DOHH2 (cell line): ENCODE measurements around the gene CBY1.

Experiments
- H3F3A ChIP-seq: fragments of 200-600 bp; sonication (generic), shearing (Covaris generic); 2 replicates; pipeline ENCODE4 v1.6.0; 2016; ENCODE audit warnings: antibody characterized with exemption, mild to moderate bottlenecking; ENCODE audit not compliant: control insufficient read depth, insufficient read depth
- H3K27ac ChIP-seq: fragments of 200-600 bp; sonication (generic); 2 replicates; pipeline ENCODE4 v1.5.1; 2014; ENCODE audit warnings: low read depth, mild to moderate bottlenecking, low read length, moderate library complexity
- H3K27me3 ChIP-seq: fragments of 200-600 bp; sonication (generic); 2 replicates; pipeline ENCODE4 v1.6.1; 2014; ENCODE audit warnings: mild to moderate bottlenecking, low read length, mixed read lengths; ENCODE audit not compliant: control insufficient read depth
- H3K36me3 ChIP-seq: fragments of 200-600 bp; sonication (generic); 2 replicates; pipeline ENCODE4 v1.6.1; 2014; ENCODE audit warnings: mild to moderate bottlenecking, low read length, moderate library complexity, mixed read lengths; ENCODE audit not compliant: control insufficient read depth
- H3K4me1 ChIP-seq: fragments of 200-600 bp; sonication (generic); 2 replicates; pipeline ENCODE4 v1.6.1; 2014; ENCODE audit warnings: mild to moderate bottlenecking, low read length, mixed read lengths; ENCODE audit not compliant: control insufficient read depth
- H3K4me2 ChIP-seq: fragments of 200-600 bp; sonication (generic); 2 replicates; pipeline ENCODE4 v1.6.0; 2014; ENCODE audit warnings: mild to moderate bottlenecking, low read length, moderate library complexity
- H3K4me3 ChIP-seq: fragments of 200-600 bp; sonication (generic); 2 replicates; pipeline ENCODE4 v1.5.1; 2014; ENCODE audit warnings: mild to moderate bottlenecking, low read length, mixed read lengths
- H3K79me2 ChIP-seq: fragments of 200-600 bp; sonication (generic); 2 replicates; pipeline ENCODE4 v1.6.1; 2014; ENCODE audit warnings: mild to moderate bottlenecking, low read length, mixed read lengths; ENCODE audit not compliant: control insufficient read depth
- H3K9me2 ChIP-seq: fragments of 200-600 bp; sonication (generic); replicated peaks from 2 replicates; pipeline ENCODE4 v1.6.1; 2014; ENCODE audit warnings: mild to moderate bottlenecking, low read length, mixed read lengths; ENCODE audit not compliant: control insufficient read depth
- H3K9me3 ChIP-seq: fragments of 200-600 bp; sonication (generic); 2 replicates; pipeline ENCODE4 v1.6.1; 2014; ENCODE audit warnings: antibody characterized with exemption, low read length, mixed read lengths; ENCODE audit not compliant: control insufficient read depth, insufficient read depth
- H4K20me1 ChIP-seq: fragments of 200-600 bp; sonication (generic); 2 replicates; pipeline ENCODE4 v1.6.0; 2014; ENCODE audit warnings: low read depth, mild to moderate bottlenecking, antibody characterized with exemption, low read length, moderate library complexity; ENCODE audit not compliant: control insufficient read depth, insufficient read depth
- CTCF ChIP-seq: fragments of 200-600 bp; sonication (generic); IDR thresholded peaks from one replicate; pipeline ENCODE4 v1.5.1; 2014; ENCODE audit warnings: antibody characterized with exemption, mild to moderate bottlenecking, low read depth, low read length; ENCODE audit not compliant: poor library complexity, severe bottlenecking
- EZH2phosphoT487 ChIP-seq: fragments of 200-600 bp; sonication (generic); IDR thresholded peaks from 2 replicates; pipeline ENCODE4 v1.6.1; 2017; ENCODE audit warnings: borderline replicate concordance, mild to moderate bottlenecking, antibody characterized with exemption, low read length, moderate library complexity, mixed read lengths

CBY1 gene

GRCh38 chr22:38674888-38675287 lies 18.4 kb downstream of the CBY1 start:
- no peaks in the 10 kb centered on the region for H3K9me2 ChIP-seq
- no peaks in the 10 kb centered on the region for H3K27me3 ChIP-seq
- H3K79me2 ChIP-seq = no peaks in the 10 kb centered on the region
- no peaks in the 10 kb centered on the region for H3K4me1 ChIP-seq
- H3K36me3 ChIP-seq = peaks cover 9% of the 10 kb centered on the region; the same call in 1 of the 2 replicates
- H3K4me3 ChIP-seq = no peak overlapping the region
- no peaks in the 10 kb centered on the region for H4K20me1 ChIP-seq
- H3K9me3 ChIP-seq = no peaks in the 10 kb centered on the region
- no peaks in the 10 kb centered on the region for H3F3A ChIP-seq
- H3K4me2 ChIP-seq = no peak overlapping the region
- H3K27ac ChIP-seq = no peak overlapping the region
- TF ChIP-seq EZH2phosphoT487 (no peak), CTCF (no peak)

GRCh38 chr22:38675833-38676232 lies 19.4 kb downstream of the CBY1 start:
- H3K9me2 ChIP-seq = no peaks in the 10 kb centered on the region
- H3F3A ChIP-seq = no peaks in the 10 kb centered on the region
- no peaks in the 10 kb centered on the region for H3K79me2 ChIP-seq
- H4K20me1 ChIP-seq = no peaks in the 10 kb centered on the region
- peaks cover 8% of the 10 kb centered on the region; the same call in 1 of the 2 replicates for H3K36me3 ChIP-seq
- no peaks in the 10 kb centered on the region for H3K4me1 ChIP-seq
- no peak overlapping the region for H3K4me2 ChIP-seq
- H3K4me3 ChIP-seq = no peak overlapping the region
- no peak for TF ChIP-seq EZH2phosphoT487
- H3K9me3 ChIP-seq = no peaks in the 10 kb centered on the region
- no peak overlapping the region for H3K27ac ChIP-seq
- no peaks in the 10 kb centered on the region for H3K27me3 ChIP-seq

- H3K27ac ChIP-seq = peak within 1 kb of the TSS; percentile 32
Measured at GRCh38 chr22:38681582-38682335, 25.3 kb downstream of the CBY1 start, which contains the start of gene TOMM22. TOMM22 (plus strand) TSS chr22:38681957; CDS start chr22:38681979, 22 bp downstream.

More at GRCh38 chr22:38681582-38682335, 25.3 kb downstream of the CBY1 start, which contains the start of gene TOMM22:
- H3K27me3 ChIP-seq = no peaks in the 10 kb centered on the region
- TF ChIP-seq CTCF (peak; percentile 84), EZH2phosphoT487 (no peak)
- H3K9me3 ChIP-seq = no peaks in the 10 kb centered on the region
- peak within 1 kb of the TSS; percentile 85 for H3K4me3 ChIP-seq
- peaks cover 14% of the 10 kb centered on the region for H3K4me1 ChIP-seq
- H3K4me2 ChIP-seq = peak within 1 kb of the TSS; percentile 80
- H4K20me1 ChIP-seq = peaks cover 5% of the 10 kb centered on the region; the same call in 1 of the 2 replicates
- peaks cover 28% of the 10 kb centered on the region for H3K79me2 ChIP-seq
- no peaks in the 10 kb centered on the region for H3K9me2 ChIP-seq
- H3K36me3 ChIP-seq = peaks cover 45% of the 10 kb centered on the region
- peaks cover 14% of the 10 kb centered on the region; the same call in 1 of the 2 replicates for H3F3A ChIP-seq
